Measurements from ENCODE around the gene FAM13B. TPM values are rescaled to one million over a fixed set of nuclear protein-coding genes. Genes with fewer than 3 reads are reported as not detected.
A peak's percentile ranks its signal among the peaks of the same experiment; 100 is the strongest.
"Not testable (repeated sequence)": the region's sequence is repeated elsewhere in the genome, so short reads cannot be mapped to it uniquely, and the experiment has no call there.

FAM13B gene
- total RNA-seq, 2 donors from 2014 or later = 43.1 to 50.4 TPM

GRCh38 chr5:138028262-138028970 is 4.5 kb downstream of the FAM13B start:
- not testable (repeated sequence) for ATAC-seq; H3K9me3 Mint-ChIP-seq; H3K4me3 Mint-ChIP-seq; H3K36me3 Mint-ChIP-seq; DNase-seq (ENCODE audit: low spot score); H3K27me3 Mint-ChIP-seq
- peak overlapping the region in 1 of 2 donors; percentile 54 for H3K27ac Mint-ChIP-seq
- H3K4me1 Mint-ChIP-seq (ENCODE audit: low read depth in 2 of 2) = peaks cover 51 to 66% of the 10 kb centered on the region in 2 donors

GRCh38 chr5:138026793-138027192 is 6.1 kb downstream of the FAM13B start:
- H3K4me3 Mint-ChIP-seq; H3K36me3 Mint-ChIP-seq; H3K27me3 Mint-ChIP-seq; ATAC-seq; H3K9me3 Mint-ChIP-seq; H3K27ac Mint-ChIP-seq; DNase-seq (ENCODE audit: low spot score): not testable (repeated sequence)
- peaks cover 49 to 60% of the 10 kb centered on the region in 2 donors for H3K4me1 Mint-ChIP-seq (ENCODE audit: low read depth in 2 of 2)

- ATAC-seq = no peak
These were observed 7.6 kb downstream of the FAM13B start for GRCh38 chr5:138025285-138025684.

GRCh38 chr5:138024117-138024516 is 8.8 kb downstream of the FAM13B start:
- Mint-ChIP-seq H3K36me3 (no peaks in the 10 kb centered on the region), H3K27me3 (no peaks in the 10 kb centered on the region), H3K9me3 (no peaks in the 10 kb centered on the region), H3K4me1 (ENCODE audit: low read depth in 2 of 2) (peaks cover 40% of the 10 kb centered on the region in 2 donors), H3K4me3 (no peak overlapping the region), H3K27ac (peak overlapping the region in 1 of 2 donors; percentile 49)
- no peak for DNase-seq (ENCODE audit: low spot score)
- ATAC-seq = no peak

More at GRCh38 chr5:138025285-138025684, 7.6 kb downstream of the FAM13B start:
- Mint-ChIP-seq H3K27me3 (no peaks in the 10 kb centered on the region), H3K36me3 (no peaks in the 10 kb centered on the region), H3K4me1 (ENCODE audit: low read depth in 2 of 2) (peaks cover 48 to 52% of the 10 kb centered on the region in 2 donors), H3K4me3 (no peak overlapping the region), H3K27ac (peak overlapping the region in 1 of 2 donors; percentile 21), H3K9me3 (no peaks in the 10 kb centered on the region)
- no peak for DNase-seq (ENCODE audit: low spot score)

- no peak overlapping the region for H3K4me3 Mint-ChIP-seq
- H3K27me3 Mint-ChIP-seq = no peaks in the 10 kb centered on the region
- no peak overlapping the region for H3K27ac Mint-ChIP-seq
- DNase-seq (ENCODE audit: low spot score) (no peak), ATAC-seq (no peak)
- H3K9me3 Mint-ChIP-seq = no peaks in the 10 kb centered on the region
- H3K36me3 Mint-ChIP-seq = peaks cover 7% of the 10 kb centered on the region
- peaks cover 38 to 41% of the 10 kb centered on the region in 2 donors for H3K4me1 Mint-ChIP-seq (ENCODE audit: low read depth in 2 of 2)
These were observed 10.0 kb downstream of the FAM13B start for GRCh38 chr5:138022912-138023311.

GRCh38 chr5:138021771-138022170 is 11.1 kb downstream of the FAM13B start:
- peaks cover 36 to 40% of the 10 kb centered on the region in 2 donors for H3K4me1 Mint-ChIP-seq (ENCODE audit: low read depth in 2 of 2)
- DNase-seq (ENCODE audit: low spot score) = no peak
- ATAC-seq = no peak
- H3K27me3 Mint-ChIP-seq = no peaks in the 10 kb centered on the region
- no peaks in the 10 kb centered on the region for H3K9me3 Mint-ChIP-seq
- H3K36me3 Mint-ChIP-seq = peaks cover 11% of the 10 kb centered on the region
- no peak overlapping the region for H3K27ac Mint-ChIP-seq
- H3K4me3 Mint-ChIP-seq = no peak overlapping the region

- Mint-ChIP-seq H3K9me3 (no peaks in the 10 kb centered on the region), H3K4me3 (no peak overlapping the region), H3K27ac (no peak overlapping the region), H3K36me3 (peaks cover 11% of the 10 kb centered on the region), H3K4me1 (ENCODE audit: low read depth in 2 of 2) (peaks cover 27 to 34% of the 10 kb centered on the region in 2 donors), H3K27me3 (no peaks in the 10 kb centered on the region)
- ATAC-seq (no peak), DNase-seq (ENCODE audit: low spot score) (no peak)
These were observed 14.0 kb downstream of the FAM13B start for GRCh38 chr5:138018849-138019248.

- H3K4me3 Mint-ChIP-seq = no peak overlapping the region
- H3K27ac Mint-ChIP-seq = no peak overlapping the region
- H3K27me3 Mint-ChIP-seq = no peaks in the 10 kb centered on the region
- peaks cover 15% of the 10 kb centered on the region for H3K36me3 Mint-ChIP-seq
- H3K4me1 Mint-ChIP-seq (ENCODE audit: low read depth in 2 of 2) = peaks cover 16 to 32% of the 10 kb centered on the region in 2 donors
- no peaks in the 10 kb centered on the region for H3K9me3 Mint-ChIP-seq
- ATAC-seq (no peak), DNase-seq (ENCODE audit: low spot score) (no peak)
These were observed 17.0 kb downstream of the FAM13B start for GRCh38 chr5:138015916-138016315.

GRCh38 chr5:138011991-138012390 is 20.9 kb downstream of the FAM13B start:
- Mint-ChIP-seq H3K27me3 (no peaks in the 10 kb centered on the region), H3K36me3 (peaks cover 21% of the 10 kb centered on the region), H3K4me3 (no peak overlapping the region), H3K4me1 (ENCODE audit: low read depth in 2 of 2) (peaks cover 11 to 21% of the 10 kb centered on the region in 2 donors), H3K27ac (no peak overlapping the region), H3K9me3 (no peaks in the 10 kb centered on the region)
- DNase-seq (ENCODE audit: low spot score) (no peak), ATAC-seq (no peak)

GRCh38 chr5:138000102-138000723 is 32.7 kb downstream of the FAM13B start:
- Mint-ChIP-seq H3K4me3 (no peak overlapping the region), H3K27me3 (no peaks in the 10 kb centered on the region), H3K27ac (no peak overlapping the region), H3K9me3 (peaks cover 6% of the 10 kb centered on the region), H3K4me1 (ENCODE audit: low read depth in 2 of 2) (peaks cover 39 to 44% of the 10 kb centered on the region in 2 donors), H3K36me3 (peaks cover 27% of the 10 kb centered on the region)
- ATAC-seq = no peak
- no peak for DNase-seq (ENCODE audit: low spot score)

- Mint-ChIP-seq H3K4me1 (ENCODE audit: low read depth in 2 of 2) (peaks cover 44% of the 10 kb centered on the region in 2 donors), H3K27ac (peak overlapping the region; percentile 2 to 64), H3K4me3 (peak overlapping the region; percentile 44), H3K27me3 (no peaks in the 10 kb centered on the region), H3K36me3 (peaks cover 27% of the 10 kb centered on the region), H3K9me3 (peaks cover 6% of the 10 kb centered on the region)
- peak; percentile 56 to 92 for ATAC-seq
- no peak for DNase-seq (ENCODE audit: low spot score)
These were observed 35.1 kb downstream of the FAM13B start for GRCh38 chr5:137997726-137998213.

- ATAC-seq (no peak), DNase-seq (ENCODE audit: low spot score) (no peak)
- peaks cover 22% of the 10 kb centered on the region for H3K36me3 Mint-ChIP-seq
- peaks cover 44% of the 10 kb centered on the region in 2 donors for H3K4me1 Mint-ChIP-seq (ENCODE audit: low read depth in 2 of 2)
- H3K9me3 Mint-ChIP-seq = peaks cover 6% of the 10 kb centered on the region
- H3K4me3 Mint-ChIP-seq = no peak overlapping the region
- no peaks in the 10 kb centered on the region for H3K27me3 Mint-ChIP-seq
- no peak overlapping the region for H3K27ac Mint-ChIP-seq
These were observed 37.1 kb downstream of the FAM13B start for GRCh38 chr5:137995749-137996128.

GRCh38 chr5:137995077-137995748 is 37.7 kb downstream of the FAM13B start:
- H3K27ac Mint-ChIP-seq = peak overlapping the region in 1 of 2 donors; percentile 43
- peaks cover 6% of the 10 kb centered on the region for H3K9me3 Mint-ChIP-seq
- H3K4me1 Mint-ChIP-seq (ENCODE audit: low read depth in 2 of 2) = peaks cover 44% of the 10 kb centered on the region in 2 donors
- H3K36me3 Mint-ChIP-seq = peaks cover 22% of the 10 kb centered on the region
- no peak for DNase-seq (ENCODE audit: low spot score)
- no peak for ATAC-seq
- H3K27me3 Mint-ChIP-seq = no peaks in the 10 kb centered on the region
- H3K4me3 Mint-ChIP-seq = no peak overlapping the region

- Mint-ChIP-seq H3K36me3 (peaks cover 19% of the 10 kb centered on the region), H3K4me1 (ENCODE audit: low read depth in 2 of 2) (peaks cover 41% of the 10 kb centered on the region in 2 donors), H3K9me3 (peaks cover 5% of the 10 kb centered on the region), H3K4me3 (no peak overlapping the region), H3K27me3 (no peaks in the 10 kb centered on the region), H3K27ac (peak overlapping the region in 1 of 2 donors; percentile 43)
- ATAC-seq = no peak
- no peak for DNase-seq (ENCODE audit: low spot score)
These were observed 38.3 kb downstream of the FAM13B start for GRCh38 chr5:137994556-137994955.

Data from natural killer cell treated with Interleukin-12 subunit alpha and Interleukin-12 subunit beta and Interleukin-15 and Interleukin-18, amount 100 ng/mL, for 72 hours (primary cell).